SW 1271 (cell line): ENCODE data around the gene LRRC55.

Source experiments
- DNase-seq, 2 experiments: peaks; one replicate each; lab custom pipeline; 2025; lab: John Stamatoyannopoulos, UW

The LRRC55 gene

DNA sequence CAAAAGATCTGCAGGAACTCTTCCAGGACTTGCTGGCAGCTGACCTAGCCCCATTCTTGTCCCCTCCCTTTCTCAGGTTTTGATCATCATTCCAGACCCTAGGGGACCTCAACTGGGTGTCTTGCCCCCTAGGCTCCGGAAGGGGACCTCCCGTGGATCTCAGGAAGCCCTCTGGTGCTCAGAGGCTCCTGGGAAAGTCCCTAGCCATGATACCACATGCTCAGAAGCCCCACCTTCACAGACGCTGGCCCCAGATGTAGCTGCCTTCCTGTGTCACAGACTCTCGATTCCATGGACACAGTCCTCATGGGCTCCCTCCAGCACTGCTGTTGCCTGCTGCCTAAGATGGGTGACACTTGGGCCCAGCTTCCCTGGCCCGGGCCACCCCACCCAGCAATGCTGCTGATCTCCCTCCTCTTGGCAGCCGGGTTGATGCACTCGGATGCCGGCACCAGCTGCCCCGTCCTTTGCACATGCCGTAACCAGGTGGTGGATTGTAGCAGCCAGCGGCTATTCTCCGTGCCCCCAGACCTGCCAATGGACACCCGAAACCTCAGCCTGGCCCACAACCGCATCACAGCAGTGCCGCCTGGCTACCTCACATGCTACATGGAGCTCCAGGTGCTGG, at the start of gene LRRC55:
Gene LRRC55, plus strand, starts transcription at position 276 of the 628 bp plus-strand sequence. Its CDS starts 70 bp downstream, at position 346.
- no peak for DNase-seq

DNA sequence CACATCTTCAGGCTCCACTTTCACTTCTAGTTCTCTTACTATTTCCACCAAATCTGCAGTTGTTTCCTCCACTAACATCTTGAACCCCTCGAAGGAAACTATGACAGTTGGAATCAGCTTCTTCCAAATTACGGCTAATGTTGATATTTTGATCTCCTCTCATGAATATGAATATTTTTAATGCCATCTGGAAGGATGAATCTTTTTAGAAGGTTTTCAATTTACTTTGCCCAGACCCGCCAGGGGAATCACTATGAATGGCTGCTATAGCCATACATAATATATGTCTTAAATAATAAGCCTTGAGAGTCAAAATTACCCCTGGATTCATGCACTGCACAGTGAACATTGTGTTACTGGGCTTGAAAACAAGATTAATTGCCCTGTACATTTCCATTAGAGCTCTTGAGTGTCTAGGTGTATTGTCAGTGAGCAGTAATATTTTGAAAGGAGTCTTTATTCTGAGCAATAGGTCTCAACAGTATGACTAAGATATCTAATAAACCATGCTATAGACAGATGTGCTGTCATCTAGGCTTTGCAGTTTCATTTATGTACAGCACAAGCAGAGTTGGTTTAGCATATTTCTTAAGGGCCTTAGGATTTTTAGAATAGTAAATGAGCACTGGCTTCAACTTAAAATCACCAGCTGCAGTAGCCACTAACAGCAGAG, 48.3 kb upstream of the LRRC55 start:
- DNase-seq: no peak

DNA sequence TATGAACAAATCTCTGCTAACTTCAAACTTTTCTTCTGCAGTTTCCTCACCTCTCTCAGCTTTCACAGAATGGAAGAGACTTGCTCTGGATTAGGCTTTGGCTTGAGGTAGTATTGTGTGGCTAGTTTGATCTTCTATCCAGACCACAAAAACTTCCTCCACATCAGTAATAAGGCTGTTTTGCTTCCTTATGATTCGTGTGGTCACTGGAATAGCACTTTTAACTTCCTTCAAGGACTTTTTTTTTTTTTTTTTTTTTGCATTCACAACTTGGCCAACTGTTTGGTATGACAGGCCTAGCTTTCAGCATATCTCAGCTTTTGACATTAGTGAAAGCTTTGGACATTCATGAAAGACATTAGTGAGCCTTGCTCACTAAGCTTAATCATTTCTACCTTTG, 47.5 kb upstream of the LRRC55 start:
- no peak for DNase-seq

DNA sequence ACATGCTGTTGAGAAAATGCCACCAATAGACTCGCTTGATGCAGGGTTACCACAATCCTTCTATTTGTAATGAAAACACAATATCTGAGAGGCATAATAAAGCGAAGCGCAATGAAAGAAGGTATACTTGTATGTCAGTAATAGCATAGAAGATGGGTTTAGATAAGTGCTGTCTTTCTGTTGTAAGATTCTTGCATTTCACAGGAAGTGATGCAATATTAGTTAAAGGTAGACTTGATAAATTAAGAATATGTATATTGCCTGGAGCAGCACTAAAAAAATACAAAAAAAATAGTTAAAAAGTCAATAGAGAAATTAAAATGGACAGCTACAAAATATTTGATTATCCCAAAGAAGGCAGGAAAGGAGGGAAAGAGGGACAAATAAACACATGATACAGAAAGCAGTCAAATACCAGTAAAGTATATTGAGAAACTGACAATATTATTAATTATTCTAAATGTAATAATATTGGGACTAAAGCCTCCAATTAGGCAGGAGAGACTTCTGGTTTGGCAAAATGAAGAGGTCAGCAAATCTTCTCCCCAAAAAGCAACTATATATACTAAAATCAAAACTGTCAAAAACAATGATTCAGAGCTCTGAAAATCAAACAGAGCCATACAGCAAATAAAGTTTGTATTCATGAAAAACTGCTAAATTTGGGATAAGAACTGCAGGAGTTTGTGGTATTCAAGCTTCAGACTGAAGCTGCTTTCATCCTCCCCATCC, 46.6 kb upstream of the LRRC55 start:
- no peak for DNase-seq

- no peak for DNase-seq
Measured at GRCh38 chr11:57140568-57140967, 41.2 kb upstream of the LRRC55 start.

DNA sequence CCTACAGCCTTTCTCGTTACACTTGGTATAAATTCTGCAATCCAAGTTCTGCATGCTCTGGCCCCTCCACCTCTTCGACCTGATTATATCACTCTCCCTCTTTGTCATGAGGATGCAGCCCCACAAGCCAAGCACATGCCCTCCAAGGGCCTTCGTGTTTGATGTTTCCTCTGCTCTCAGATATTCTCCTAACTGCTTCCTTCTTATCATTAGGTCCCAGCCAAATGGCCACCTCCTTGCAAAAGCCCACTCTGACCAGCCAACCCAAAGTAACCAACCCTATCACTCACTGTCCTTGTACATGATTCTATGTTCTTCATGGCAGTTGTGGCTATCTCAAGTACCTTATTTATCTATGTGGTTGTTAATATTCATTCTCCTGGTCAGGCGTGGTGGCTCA, 38.3 kb upstream of the LRRC55 start:
- DNase-seq: no peak

GRCh38 chr11:57144075-57144474, 37.7 kb upstream of the LRRC55 start:
- DNase-seq: no peak

- no peak for DNase-seq
Measured at GRCh38 chr11:57144531-57145320, 37.0 kb upstream of the LRRC55 start.

DNA sequence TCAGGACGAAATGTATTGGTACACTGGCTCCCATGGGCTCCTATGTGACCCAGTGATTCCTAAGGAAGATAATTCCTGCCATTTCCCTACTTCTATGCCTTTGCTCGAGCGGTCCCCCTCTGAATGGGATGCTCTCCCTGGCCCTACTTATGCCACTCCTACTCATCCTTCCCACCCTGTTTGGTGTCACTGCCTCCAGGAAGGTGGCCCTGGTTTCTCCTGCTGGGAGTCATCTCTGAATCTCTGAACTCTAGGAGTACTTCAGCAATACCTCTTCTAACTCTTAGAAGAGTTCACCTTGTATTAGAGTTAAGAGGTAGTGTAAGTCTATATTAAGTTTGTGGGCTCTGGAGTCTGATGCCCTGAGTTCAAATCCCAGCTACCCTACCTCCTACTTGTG, 35.5 kb upstream of the LRRC55 start:
- no peak for DNase-seq

- DNase-seq: no peak
Measured at GRCh38 chr11:57148621-57149020, 33.1 kb upstream of the LRRC55 start.

- DNase-seq: no peak
Measured at GRCh38 chr11:57150454-57150917, 31.3 kb upstream of the LRRC55 start.

- no peak for DNase-seq
Measured at GRCh38 chr11:57152134-57152533, 29.6 kb upstream of the LRRC55 start.

DNA sequence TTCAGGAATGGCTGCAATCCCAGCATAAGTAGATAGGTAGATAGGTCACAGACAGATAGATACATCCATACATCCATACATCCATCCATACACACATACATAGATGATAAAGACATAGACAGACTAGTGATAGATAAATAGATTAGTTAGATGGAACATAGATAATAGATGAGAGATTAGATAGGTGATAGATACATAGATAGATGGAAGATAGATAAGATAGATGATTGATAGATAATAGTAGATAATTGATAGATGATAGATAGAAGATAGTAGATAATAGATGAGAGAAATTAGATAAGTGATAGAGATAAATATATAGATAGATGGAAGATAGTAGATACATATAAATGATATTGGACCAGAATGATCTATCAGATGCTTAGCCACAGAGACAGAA, 28.3 kb upstream of the LRRC55 start:
- no peak for DNase-seq

DNA sequence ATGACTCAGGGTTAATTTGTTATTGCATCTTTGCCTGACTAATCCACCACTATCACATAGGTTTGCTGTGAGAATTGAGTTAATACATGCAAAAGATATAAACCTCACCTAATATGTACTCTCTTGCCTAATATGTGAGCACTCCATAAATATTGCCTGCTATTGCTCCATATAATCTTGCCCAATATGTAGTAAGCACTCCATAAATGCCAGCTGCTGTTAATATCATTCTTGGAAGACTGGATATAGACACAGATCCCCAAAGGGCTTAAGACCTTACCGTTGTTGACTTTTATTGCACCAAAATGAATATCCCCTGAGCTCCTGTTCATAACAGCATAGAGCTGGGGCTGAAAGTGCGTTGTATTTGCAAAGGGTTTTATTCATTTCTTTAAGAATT, 27.0 kb upstream of the LRRC55 start:
- no peak for DNase-seq

DNA sequence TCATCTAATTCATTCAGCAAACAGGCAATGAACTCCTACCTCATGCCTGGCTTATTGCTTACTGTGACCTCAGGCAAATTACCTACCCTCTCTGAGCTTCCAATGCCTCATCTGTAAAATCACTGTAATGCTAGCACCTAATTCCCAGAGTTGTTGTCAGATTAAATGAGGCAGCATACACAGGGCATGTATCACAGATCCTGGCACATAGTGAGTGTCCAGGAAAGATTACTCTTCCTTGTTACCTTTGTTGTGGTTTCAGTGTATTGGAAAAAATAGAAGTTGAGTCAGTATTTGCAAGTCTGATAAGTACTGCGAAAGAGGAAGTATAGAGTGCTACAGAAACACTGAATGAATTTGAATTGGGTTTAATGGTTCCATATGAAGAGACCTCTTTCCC, 26.4 kb upstream of the LRRC55 start:
- no peak for DNase-seq

- no peak for DNase-seq
Measured at GRCh38 chr11:57155838-57156607, 25.7 kb upstream of the LRRC55 start.

DNA sequence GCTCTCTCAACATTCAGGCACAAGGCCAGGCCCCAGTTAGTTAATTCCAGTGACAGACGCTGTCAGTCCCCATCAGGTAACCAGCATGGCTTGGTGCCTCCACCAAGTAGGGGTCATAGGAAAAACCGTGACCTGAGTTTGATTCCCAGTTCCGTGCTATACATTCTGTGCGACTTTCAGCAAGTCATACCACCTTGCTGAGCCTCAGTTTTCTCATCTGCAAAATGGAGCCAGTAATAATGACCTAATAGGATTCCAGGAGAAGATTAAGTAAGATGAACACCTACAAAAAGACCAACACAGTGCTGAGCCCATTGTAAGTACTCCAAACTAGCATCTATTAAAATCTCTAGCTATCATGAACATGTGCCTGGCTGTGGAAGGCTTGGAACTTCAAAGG, 24.8 kb upstream of the LRRC55 start:
- no peak for DNase-seq

- no peak for DNase-seq
Measured at GRCh38 chr11:57157624-57158023, 24.1 kb upstream of the LRRC55 start.

GRCh38 chr11:57158180-57158579, 23.6 kb upstream of the LRRC55 start:
- DNase-seq: no peak

- no peak for DNase-seq
Measured at GRCh38 chr11:57158599-57158998, 23.2 kb upstream of the LRRC55 start.

GRCh38 chr11:57160665-57161064, 21.1 kb upstream of the LRRC55 start:
- no peak for DNase-seq

DNA sequence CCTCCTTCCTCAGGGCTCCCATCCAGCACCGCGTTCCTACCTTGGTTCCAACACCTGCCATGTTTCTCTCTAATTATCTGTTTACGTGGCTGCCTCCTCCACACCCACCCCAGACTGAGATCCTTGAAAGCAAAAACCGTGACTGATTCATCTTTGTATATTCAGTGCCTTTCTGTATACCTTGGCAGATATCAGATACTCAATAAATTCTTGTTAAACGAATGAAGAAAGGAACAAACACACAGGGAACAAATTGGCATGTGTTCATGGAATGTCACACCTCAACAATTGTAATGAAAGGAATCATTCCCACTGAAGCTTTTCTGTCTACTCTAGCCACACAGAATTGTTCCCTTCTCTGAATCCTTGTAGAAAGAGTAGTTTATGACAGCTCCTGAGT, 20.4 kb upstream of the LRRC55 start:
- DNase-seq: no peak
